Activated CD4-positive, alpha-beta T cell treated with anti-CD3 and anti-CD28 coated beads, Interleukin-2, Interleukin-6, amounts not matched to agents 100 ng/mL and 50 ng/mL, durations not matched to agents 16 hours and 8 hours (primary cell): ENCODE data around the gene ODAM.
"Not testable (repeated sequence)": the region's sequence is repeated elsewhere in the genome, so short reads cannot be mapped to it uniquely, and the experiment has no call there.

ENCODE experiments used
- DNase-seq: peaks from one replicate; pipeline ENCODE4 v3.0.0-alpha.2; 2020

The ODAM gene

GRCh38 chr4:70195425-70195824 is at the start of gene ODAM:
Gene ODAM, plus strand, starts transcription at chr4:70195725. Its CDS starts 819 bp downstream, at chr4:70196544.
- no peak for DNase-seq

GRCh38 chr4:70151271-70151670 is 44.3 kb upstream of the ODAM start:
- DNase-seq = no peak

GRCh38 chr4:70152088-70152487 is 43.4 kb upstream of the ODAM start:
- no peak for DNase-seq

GRCh38 chr4:70153937-70154336 is 41.6 kb upstream of the ODAM start, which contains the start of gene PRR27:
Gene PRR27, plus strand, starts transcription at chr4:70154237. Its CDS starts 139 bp downstream, at chr4:70154376.
- DNase-seq = no peak

GRCh38 chr4:70158576-70158975 is 36.9 kb upstream of the ODAM start:
- no peak for DNase-seq

- no peak for DNase-seq
These were observed 18.4 kb upstream of the ODAM start for GRCh38 chr4:70177090-70177489.

GRCh38 chr4:70178075-70178660 is 17.4 kb upstream of the ODAM start:
- DNase-seq = no peak

GRCh38 chr4:70179811-70180210 is 15.7 kb upstream of the ODAM start:
- DNase-seq = no peak

- no peak for DNase-seq
These were observed 13.7 kb upstream of the ODAM start for GRCh38 chr4:70181864-70182263.

- no peak for DNase-seq
These were observed 12.9 kb upstream of the ODAM start for GRCh38 chr4:70182517-70183167.

GRCh38 chr4:70183168-70183939 is 12.2 kb upstream of the ODAM start:
- DNase-seq = peak; percentile 40

- DNase-seq = no peak
These were observed 11.6 kb upstream of the ODAM start for GRCh38 chr4:70183940-70184246.

GRCh38 chr4:70187216-70187615 is 8.3 kb upstream of the ODAM start:
- DNase-seq = no peak

GRCh38 chr4:70190579-70190978 is 4.9 kb upstream of the ODAM start:
- no peak for DNase-seq

- DNase-seq = no peak
These were observed 3.9 kb upstream of the ODAM start for GRCh38 chr4:70191647-70192046.

GRCh38 chr4:70192895-70193294 is 2.6 kb upstream of the ODAM start:
- no peak for DNase-seq

GRCh38 chr4:70196857-70197256 is 1.3 kb downstream of the ODAM start:
- no peak for DNase-seq

- no peak for DNase-seq
These were observed 2.3 kb downstream of the ODAM start for GRCh38 chr4:70197842-70198241.

GRCh38 chr4:70203601-70204000 is 8.1 kb downstream of the ODAM start:
- DNase-seq = no peak

- not testable (repeated sequence) for DNase-seq
These were observed 17.2 kb downstream of the ODAM start for GRCh38 chr4:70212752-70213151.

- DNase-seq = not testable (repeated sequence)
These were observed 20.6 kb downstream of the ODAM start for GRCh38 chr4:70216109-70216508.

GRCh38 chr4:70216550-70216949 is 21.0 kb downstream of the ODAM start:
- DNase-seq = not testable (repeated sequence)

- not testable (repeated sequence) for DNase-seq
These were observed 25.9 kb downstream of the ODAM start for GRCh38 chr4:70221389-70221788.

- DNase-seq = not testable (repeated sequence)
These were observed 26.3 kb downstream of the ODAM start for GRCh38 chr4:70221818-70222217.
